ENCODE data around the gene PCYT1A.
A peak's percentile ranks its signal among the peaks of the same experiment; 100 is the strongest.

The PCYT1A gene

GRCh38 chr3:196219194-196219969, 68.1 kb downstream of the PCYT1A start:
- no peak overlapping the region for H3K4me3 ChIP-seq (ENCODE audit: low read depth, low read length)
- TF ChIP-seq, protein P1, sequence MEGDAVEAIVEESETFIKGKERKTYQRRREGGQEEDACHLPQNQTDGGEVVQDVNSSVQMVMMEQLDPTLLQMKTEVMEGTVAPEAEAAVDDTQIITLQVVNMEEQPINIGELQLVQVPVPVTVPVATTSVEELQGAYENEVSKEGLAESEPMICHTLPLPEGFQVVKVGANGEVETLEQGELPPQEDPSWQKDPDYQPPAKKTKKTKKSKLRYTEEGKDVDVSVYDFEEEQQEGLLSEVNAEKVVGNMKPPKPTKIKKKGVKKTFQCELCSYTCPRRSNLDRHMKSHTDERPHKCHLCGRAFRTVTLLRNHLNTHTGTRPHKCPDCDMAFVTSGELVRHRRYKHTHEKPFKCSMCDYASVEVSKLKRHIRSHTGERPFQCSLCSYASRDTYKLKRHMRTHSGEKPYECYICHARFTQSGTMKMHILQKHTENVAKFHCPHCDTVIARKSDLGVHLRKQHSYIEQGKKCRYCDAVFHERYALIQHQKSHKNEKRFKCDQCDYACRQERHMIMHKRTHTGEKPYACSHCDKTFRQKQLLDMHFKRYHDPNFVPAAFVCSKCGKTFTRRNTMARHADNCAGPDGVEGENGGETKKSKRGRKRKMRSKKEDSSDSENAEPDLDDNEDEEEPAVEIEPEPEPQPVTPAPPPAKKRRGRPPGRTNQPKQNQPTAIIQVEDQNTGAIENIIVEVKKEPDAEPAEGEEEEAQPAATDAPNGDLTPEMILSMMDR (IDR thresholded peaks at IDR 0.05; ENCODE audit: control insufficient read depth, extremely low read depth, insufficient read depth): no peak
- DNase-seq (ENCODE audit: low read depth): no peak

GRCh38 chr3:196218155-196218712, 69.3 kb downstream of the PCYT1A start:
- TF ChIP-seq, protein P1 (IDR thresholded peaks at IDR 0.05; ENCODE audit: control insufficient read depth, extremely low read depth, insufficient read depth): no peak
- DNase-seq (ENCODE audit: low read depth): peak; percentile 55
- H3K4me3 ChIP-seq (ENCODE audit: low read depth, low read length): no peak overlapping the region

- no peak overlapping the region for H3K4me3 ChIP-seq (ENCODE audit: low read depth, low read length)
- TF ChIP-seq, protein P1 (IDR thresholded peaks at IDR 0.05; ENCODE audit: control insufficient read depth, extremely low read depth, insufficient read depth): no peak
- no peak for DNase-seq (ENCODE audit: low read depth)
Observed at GRCh38 chr3:196217307-196218154, 70.0 kb downstream of the PCYT1A start.

DNA sequence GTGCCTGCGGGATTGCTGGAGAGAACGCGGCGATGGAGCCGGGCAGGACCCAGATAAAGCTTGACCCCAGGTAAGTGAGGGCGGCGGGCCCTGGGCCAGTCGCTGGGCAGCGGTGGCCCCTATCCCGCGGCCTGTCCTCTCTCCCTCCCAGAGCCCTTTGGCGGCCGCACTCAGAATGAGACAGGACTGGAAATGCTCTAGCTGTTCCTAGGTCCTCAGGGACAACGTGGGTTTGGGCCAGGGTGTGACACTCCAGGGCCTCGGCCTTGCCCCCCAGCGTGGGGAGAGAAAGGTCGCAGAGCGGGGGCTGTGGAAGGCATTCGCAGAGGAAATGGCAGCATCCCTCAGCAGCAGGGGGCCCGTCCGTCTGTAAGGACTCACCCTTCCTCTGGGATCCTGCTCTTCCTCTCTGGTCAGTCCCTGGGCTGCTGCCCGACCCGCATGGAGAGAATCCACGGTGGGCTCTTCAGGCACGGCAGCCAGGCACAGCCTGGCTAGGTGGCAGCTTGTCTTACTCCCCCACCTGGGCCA, 70.8 kb downstream of the PCYT1A start:
- DNase-seq (ENCODE audit: low read depth): no peak
- H3K4me3 ChIP-seq (ENCODE audit: low read depth, low read length): no peak overlapping the region
- TF ChIP-seq, protein P1 (IDR thresholded peaks at IDR 0.05; ENCODE audit: control insufficient read depth, extremely low read depth, insufficient read depth): no peak

DNA sequence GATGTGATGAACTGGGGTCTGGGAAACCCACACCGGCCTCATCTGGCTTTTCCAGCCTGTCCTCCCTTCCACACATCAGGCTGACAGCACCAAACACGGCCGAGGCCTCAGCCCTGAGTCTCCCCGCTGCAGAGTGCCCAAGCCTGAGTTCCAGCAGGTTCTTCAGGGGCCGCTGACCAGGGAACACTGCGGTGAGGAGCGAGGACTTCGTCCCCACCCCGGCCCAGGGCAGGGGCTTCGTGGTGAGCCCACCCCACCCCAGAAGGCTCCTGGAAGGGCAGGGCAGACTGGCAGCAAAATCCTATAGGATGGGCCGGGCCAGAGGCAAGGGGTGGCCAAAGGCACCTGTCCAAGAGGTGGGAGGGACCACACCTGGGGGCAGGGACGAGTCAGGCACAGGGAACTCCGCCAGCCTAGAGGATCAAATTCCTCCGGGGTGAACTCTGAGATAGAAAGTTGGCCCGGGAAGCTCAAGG, 71.4 kb downstream of the PCYT1A start, which contains the start of gene SLC51A:
Gene SLC51A, plus strand, starts transcription at position 446 of the 476 bp plus-strand sequence. CDS start 179 bp downstream, outside the sequence.
- DNase-seq (ENCODE audit: low read depth): no peak
- TF ChIP-seq, protein P1 (IDR thresholded peaks at IDR 0.05; ENCODE audit: control insufficient read depth, extremely low read depth, insufficient read depth): no peak
- no peak within 1 kb of the TSS for H3K4me3 ChIP-seq (ENCODE audit: low read depth, low read length)

DNA sequence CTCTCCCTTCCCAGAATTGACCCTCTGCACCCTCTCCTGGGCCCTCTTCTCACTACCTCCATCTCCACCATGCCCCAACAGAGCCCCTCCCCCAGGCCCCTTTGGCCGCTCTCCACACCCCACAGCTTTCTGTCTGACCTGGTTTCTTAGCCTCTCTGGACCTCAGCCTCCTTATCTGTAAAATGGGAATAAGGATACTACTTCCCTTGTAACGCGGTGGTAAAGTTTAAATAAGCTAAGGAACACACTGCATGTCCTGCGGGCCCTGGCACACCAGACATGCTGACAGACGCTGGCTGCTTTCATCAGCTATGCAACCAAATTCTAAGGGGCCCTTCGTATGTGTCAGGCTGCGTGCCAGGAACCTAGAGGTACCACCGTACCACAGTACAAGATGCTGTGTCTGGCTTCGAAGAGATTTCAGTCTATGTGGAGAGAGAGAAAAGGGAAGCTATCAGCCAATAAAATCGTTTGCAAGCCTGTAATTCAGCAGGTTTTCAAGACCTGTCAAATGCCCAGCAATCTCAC, 72.0 kb downstream of the PCYT1A start:
- DNase-seq (ENCODE audit: low read depth): no peak
- TF ChIP-seq, protein P1 (IDR thresholded peaks at IDR 0.05; ENCODE audit: control insufficient read depth, extremely low read depth, insufficient read depth): no peak
- no peak overlapping the region for H3K4me3 ChIP-seq (ENCODE audit: low read depth, low read length)
